Left lobe of liver (tissue), 2 donors: Measurements from ENCODE around the gene PARP15. TPM values are rescaled to one million over a fixed set of nuclear protein-coding genes. Genes with fewer than 3 reads are reported as not detected.
"Not testable (repeated sequence)": the region's sequence is repeated elsewhere in the genome, so short reads cannot be mapped to it uniquely, and the experiment has no call there.

Experiments used
- ATAC-seq: fragments of 200-7000 bp; cut with Tn5 transposase; one replicate; pipeline ENCODE4 v1.9.1; 2020; ENCODE audit warnings: mild to moderate bottlenecking, moderate library complexity
- DNase-seq: peaks from one replicate; pipeline ENCODE4 v3.0.0-alpha.2; 2020; ENCODE audit warnings: low spot score
- total RNA-seq: library from RNA; stranded (reverse); gene quantifications from one replicate; pipeline ENCODE4 v1.2.1, GENCODE V29; 2021
- donor health status: DM: no; HTN: no; CAD: no; lungs with moderate emphysema.
- donor health status: DM: no; HTN: yes; CAD: no.

The PARP15 gene
- total RNA-seq, 1 donor from 2014 or later, result 1.0 TPM

DNA sequence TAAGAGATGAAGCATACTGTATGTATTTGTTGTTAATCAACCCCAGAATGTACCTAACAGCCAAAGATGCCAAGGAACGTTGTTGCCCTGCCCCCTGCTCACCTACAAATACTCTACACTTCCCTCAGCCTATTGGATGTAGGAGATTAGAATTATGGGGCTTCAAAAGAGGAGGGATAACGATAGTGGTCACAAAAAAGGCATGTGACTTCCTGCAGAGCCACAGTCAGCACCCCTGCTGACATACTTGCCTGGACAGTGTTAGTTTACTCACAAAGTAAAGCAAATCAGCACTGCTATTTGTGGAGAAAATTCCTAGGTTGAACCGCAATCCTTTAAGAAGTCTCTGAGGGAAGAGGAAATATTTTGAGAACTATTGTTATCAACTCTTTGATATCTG lies 37.9 kb downstream of the PARP15 start:
- ATAC-seq (no peak), DNase-seq (no peak)

DNA sequence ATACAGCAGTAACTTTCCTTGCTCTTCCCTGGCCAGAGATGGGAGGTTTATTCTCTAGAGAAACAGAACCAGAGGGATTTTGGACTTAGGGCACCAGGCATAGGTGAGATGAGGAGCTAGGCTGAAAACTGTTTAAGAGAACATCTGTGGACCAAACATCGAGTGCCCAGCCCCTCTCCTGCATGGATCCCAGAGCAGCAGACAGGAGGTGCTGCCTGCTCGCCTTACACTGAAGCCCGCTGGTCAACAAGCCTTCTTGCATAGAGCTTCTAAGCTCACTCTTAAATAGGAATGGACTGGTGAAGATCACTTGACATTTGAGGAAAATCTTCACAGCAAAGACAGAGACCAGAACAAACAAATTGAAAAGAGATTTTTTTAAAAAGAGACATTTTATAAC lies 41.2 kb downstream of the PARP15 start:
- DNase-seq (no peak), ATAC-seq (no peak)

DNA sequence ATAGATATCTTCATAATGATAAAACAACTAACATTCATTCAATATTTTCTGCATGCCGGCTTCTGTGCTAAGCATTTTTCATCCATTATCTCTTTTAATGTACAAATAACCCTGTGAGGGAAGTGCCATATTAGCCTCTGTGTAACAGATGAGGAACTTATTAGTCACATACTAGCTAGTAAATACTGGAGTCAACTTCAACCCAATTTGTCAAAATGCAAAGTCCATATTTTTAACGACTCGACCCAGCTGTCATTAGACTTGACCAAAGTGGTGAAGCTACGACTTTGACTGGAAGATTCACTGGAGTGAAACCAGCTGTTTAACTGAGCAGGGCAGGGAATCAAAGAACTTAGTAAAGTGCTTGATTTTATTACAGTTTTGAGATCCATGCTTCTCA lies 41.6 kb downstream of the PARP15 start:
- ATAC-seq (peak; percentile 40), DNase-seq (no peak)

GRCh38 chr3:122620399-122620798 lies 42.9 kb downstream of the PARP15 start:
- DNase-seq, result no peak
- peak; percentile 50 for ATAC-seq

GRCh38 chr3:122621112-122621511 lies 43.7 kb downstream of the PARP15 start:
- no peak for ATAC-seq
- no peak for DNase-seq

DNA sequence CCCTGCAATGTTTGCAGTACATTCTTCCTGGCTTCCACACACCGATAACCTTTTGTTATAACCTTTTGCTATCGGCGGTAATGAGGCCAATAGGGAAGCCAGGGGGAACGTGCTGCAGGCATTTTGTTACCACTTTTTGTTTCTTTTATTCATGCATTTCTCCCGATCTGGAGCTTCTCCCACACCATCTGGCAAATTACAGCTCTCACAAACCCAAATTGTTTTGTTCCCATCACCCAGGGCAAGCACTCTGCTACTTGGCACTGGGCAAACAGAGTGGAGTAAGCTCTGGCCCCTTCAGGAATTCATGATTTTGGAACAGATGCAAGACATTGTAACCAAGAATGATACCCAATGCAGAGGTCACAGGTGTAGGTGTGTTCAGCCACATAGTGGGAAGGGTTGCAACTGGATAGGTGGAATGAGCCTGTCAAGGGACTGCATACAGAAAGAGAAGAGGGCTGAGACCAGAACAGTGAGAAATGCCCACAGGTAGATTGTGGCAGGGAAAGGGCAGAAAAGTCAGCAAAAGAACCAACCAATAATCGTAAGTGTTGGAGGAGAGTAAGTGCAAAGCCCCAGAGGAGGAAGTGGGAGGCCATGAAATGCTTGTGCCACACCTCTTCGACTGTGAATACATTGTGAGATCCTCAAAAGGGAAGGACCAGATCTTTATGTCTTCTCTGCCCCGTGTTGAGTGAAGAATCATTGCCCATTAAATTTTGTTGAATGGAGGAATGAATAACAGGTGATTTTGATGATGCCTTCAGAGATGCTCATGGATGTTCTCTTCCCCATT lies 45.8 kb downstream of the PARP15 start:
- DNase-seq, result no peak
- no peak for ATAC-seq

DNA sequence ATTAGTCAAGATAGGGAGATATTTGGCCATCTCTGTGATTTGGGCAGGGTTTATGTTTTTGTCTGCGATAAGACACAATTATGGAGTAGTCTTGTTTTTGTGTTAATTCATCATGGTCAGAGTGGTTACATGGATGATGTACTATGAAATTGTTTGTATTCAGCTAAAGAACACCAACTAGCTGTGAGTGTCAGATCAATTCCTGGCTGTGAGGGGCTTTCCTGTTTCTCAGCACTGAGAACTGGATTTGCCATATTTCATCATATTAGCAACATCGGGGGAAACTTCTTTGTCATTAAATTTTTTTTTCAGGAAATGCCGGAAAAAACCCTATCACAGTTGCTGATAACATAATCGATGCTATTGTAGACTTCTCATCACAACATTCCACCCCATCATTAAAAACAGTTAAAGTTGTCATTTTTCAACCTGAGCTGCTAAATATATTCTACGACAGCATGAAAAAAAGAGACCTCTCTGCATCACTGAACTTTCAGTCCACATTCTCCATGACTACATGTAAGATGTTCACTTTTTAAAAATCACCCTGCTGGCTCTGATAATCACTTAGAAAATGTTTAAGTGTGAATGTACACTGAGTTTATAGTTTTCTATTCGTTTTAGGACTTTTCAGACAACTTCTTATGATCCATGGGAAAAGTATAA lies 49.2 kb downstream of the PARP15 start:
- ATAC-seq (no peak), DNase-seq (no peak)

- no peak for DNase-seq
- no peak for ATAC-seq
Measured at GRCh38 chr3:122627301-122627700, 49.9 kb downstream of the PARP15 start.

GRCh38 chr3:122628567-122628966 lies 51.1 kb downstream of the PARP15 start:
- DNase-seq (no peak), ATAC-seq (no peak)

GRCh38 chr3:122629763-122630162 lies 52.3 kb downstream of the PARP15 start:
- ATAC-seq, result no peak
- no peak for DNase-seq

GRCh38 chr3:122635789-122636188 lies 58.3 kb downstream of the PARP15 start:
- ATAC-seq (no peak), DNase-seq (no peak)

- ATAC-seq, result no peak
- no peak for DNase-seq
Measured at GRCh38 chr3:122636697-122637096, 59.2 kb downstream of the PARP15 start.

DNA sequence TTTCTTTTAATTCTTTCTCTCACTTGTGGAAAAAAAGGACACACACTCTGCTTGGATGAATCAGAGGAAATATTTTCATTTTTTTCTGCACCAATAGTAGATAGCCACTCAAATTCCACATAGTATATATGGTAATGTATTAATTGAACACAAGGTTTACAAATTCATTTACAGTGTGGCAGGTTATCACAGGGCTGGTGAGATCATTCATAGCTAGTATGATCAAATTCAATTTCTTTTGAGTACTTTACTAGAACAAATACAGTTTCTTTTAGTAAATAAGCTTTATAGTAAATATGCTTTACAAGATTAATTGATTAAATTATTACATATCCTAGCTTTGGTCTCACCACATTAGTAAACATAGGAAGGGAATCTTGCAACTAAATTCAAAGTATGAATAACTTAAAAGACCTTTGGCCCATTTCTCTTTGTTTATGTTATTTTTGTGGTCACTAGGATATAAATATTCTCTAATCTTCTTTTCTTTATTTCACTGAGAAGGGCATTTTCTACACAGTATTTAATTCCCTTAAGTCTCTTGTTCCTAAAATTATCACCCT lies 63.1 kb downstream of the PARP15 start:
- no peak for ATAC-seq
- DNase-seq, result no peak

- no peak for DNase-seq
- ATAC-seq, result peak; percentile 26
Measured at GRCh38 chr3:122642935-122643334, 65.5 kb downstream of the PARP15 start.

DNA sequence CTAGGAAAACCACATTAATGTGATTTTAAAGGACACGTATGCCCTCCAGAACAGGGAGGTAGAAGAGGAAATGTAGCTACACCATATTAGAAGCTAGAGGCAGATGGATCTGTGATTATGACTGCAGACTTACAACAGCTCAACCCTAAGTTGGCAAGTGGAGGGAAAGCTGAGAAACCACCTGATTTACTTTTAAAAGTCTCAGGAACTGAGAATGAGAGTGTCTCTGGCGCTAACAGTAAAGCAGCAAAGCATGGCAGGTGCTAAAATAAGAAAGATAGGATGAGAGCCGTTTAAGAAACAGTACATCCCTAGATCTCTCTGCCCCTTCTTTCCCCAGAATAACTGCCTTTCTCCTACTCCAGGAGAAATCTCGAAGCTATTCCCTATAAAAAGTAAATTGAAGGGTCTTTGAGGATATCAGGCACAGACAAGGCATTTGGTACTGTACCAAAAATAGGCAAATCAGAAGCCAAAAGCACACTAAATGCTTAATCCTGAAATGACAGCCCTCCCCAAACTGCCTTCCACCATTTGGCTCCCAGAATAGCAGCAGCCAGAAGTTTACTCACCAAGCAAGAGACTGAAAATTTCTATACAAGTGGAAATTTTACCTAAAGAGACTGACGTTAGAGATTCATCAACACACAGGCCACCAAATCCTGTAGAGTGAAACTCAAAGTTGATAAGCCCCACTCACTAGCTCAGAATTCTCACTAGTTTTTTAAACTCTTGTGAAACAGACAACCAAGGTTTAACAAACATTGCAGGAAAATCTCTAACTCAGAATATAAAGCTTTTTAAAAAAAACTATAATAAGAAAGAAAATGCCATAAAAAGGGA lies 68.9 kb downstream of the PARP15 start:
- ATAC-seq (peak; percentile 57), DNase-seq (no peak)

- ATAC-seq (peak; percentile 88), DNase-seq (peak; percentile 72)
Measured at GRCh38 chr3:122651233-122651907, 73.9 kb downstream of the PARP15 start.

GRCh38 chr3:122651962-122652361 lies 74.5 kb downstream of the PARP15 start:
- DNase-seq (peak; percentile 82), ATAC-seq (peak; percentile 46)

GRCh38 chr3:122658336-122658735 lies 80.9 kb downstream of the PARP15 start:
- not testable (repeated sequence) for ATAC-seq, DNase-seq

DNA sequence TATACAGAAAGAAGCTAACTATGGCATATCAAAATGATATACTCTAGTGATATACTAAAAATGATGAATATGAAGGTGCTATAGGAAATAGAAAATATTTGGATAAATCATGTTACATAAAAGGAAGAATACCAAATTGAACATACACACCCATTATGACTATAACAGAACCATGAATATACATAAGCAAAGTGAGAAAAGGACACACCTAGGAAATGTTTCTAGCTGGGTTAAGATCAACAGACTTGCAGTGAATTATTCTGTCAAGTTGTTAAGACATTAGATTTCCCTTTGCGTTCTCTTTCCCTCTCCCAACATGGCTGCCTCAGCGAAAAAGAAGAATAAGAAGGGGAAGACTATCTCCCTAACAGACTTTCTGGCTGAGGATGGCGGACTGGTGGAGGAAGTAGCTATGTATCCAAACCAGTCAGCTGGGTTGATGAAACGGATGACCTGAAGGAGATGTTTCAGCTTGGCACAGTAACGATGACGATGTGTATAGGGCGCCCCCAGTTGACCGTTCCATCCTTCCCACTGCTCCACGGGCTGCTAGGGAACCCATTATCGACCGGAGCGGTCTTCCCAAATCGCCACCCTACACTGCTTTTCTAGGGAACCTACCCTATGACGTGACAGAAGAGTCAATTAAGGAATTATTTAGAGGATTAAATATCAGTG lies 83.0 kb downstream of the PARP15 start:
- DNase-seq, result no peak
- ATAC-seq, result no peak

DNA sequence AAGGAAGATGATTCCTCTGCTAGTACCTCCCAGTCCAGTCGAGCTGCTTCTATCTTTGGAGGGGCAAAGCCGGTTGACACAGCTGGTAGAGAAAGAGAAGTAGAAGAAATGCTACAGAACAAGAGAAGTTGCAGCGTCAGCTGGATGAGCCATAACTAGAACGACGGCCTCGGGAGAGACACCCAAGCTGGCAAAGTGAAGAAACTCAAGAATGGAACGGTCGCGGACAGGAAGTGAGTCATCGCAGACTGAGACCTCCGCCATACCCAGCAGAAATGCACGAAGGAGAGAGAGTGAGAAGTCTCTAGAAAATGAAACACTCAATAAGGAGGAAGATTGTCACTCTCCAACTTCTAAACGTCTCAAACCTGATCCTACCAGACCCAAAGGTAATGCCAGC lies 84.2 kb downstream of the PARP15 start:
- DNase-seq (no peak), ATAC-seq (no peak)
